OCI-LY1 (cell line): ENCODE data around the gene TIAL1.

Experiments used
- CTCF ChIP-seq: fragments of 200-600 bp; sonication (generic), shearing (Covaris generic); IDR thresholded peaks from 2 replicates; pipeline ENCODE4 v1.5.1; 2017; ENCODE audit warnings: mild to moderate bottlenecking, antibody characterized with exemption, low read length, moderate library complexity, mixed read lengths
- EZH2 ChIP-seq: fragments of 200-600 bp; sonication (generic), shearing (Covaris generic); IDR thresholded peaks from 2 replicates; pipeline ENCODE4 v1.8.0; 2017; ENCODE audit warnings: borderline replicate concordance, mixed run types, mild to moderate bottlenecking, antibody characterized with exemption, low read length, moderate library complexity, mixed read lengths

GRCh38 chr10:119634219-119634544 lies 37.4 kb upstream of the TIAL1 start:
- TF ChIP-seq CTCF (no peak), EZH2 (no peak)
